Lung microvascular endothelial cell (primary cell): ENCODE data around the gene PRKAR1B. TPM values are rescaled to one million over a fixed set of nuclear protein-coding genes. Genes with fewer than 3 reads are reported as not detected.

Experiments
- DNase-seq, 2 donors: peaks; one replicate each; pipeline versions ENCODE4 v3.0.0 to v3.0.0-alpha.2; 2010; ENCODE audit warnings: low read depth in 2 of 2
- total RNA-seq: library from RNA; depleted of rRNA; stranded (reverse); fragments of >200 nt; gene quantifications from 2 replicates; pipeline ENCODE4 v1.2.1, GENCODE V29; 2014

The PRKAR1B gene
- total RNA-seq, 1 donor from 2014 or later: 71.8 TPM

DNA sequence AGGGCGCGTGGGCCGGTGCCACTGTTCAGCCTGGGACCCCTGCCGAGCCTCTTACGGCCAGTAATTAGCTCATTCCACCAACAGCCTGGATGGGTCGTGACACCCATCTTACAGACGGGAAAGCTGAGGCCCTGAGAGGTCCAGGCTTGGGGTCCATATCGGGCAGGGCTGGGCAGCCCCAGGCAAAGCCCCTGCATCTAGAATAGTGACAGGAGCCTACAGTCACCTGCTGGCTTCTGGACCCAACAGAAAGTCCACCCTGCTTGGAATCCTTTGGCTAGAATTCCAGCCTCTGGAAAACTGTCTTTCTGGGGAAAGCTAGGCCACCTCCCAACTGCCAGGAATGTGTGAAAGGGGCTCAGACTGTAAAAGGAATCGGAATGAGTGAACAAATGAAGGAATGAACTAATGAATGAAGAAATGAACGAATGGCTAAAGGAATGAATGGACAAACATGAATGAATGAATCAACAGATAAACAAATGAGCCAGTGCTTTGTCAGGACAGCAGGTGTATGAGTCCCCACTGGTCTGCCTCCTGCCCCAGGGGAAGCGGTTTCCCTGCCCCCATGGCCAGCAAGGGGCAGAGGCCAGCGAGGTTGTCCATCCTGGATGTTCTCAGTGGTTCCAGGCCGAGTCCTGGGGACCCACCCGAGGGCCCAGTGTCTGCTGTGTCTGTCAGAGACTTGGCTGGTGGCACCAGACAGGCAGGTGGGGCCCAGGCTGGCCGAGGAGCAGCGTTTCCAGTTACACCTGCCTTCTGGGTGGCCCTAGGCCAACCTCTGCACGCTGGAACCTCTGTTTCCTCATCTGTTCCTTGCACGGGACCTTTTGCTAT is 183.4 kb downstream of the PRKAR1B start:
- no peak for DNase-seq

DNA sequence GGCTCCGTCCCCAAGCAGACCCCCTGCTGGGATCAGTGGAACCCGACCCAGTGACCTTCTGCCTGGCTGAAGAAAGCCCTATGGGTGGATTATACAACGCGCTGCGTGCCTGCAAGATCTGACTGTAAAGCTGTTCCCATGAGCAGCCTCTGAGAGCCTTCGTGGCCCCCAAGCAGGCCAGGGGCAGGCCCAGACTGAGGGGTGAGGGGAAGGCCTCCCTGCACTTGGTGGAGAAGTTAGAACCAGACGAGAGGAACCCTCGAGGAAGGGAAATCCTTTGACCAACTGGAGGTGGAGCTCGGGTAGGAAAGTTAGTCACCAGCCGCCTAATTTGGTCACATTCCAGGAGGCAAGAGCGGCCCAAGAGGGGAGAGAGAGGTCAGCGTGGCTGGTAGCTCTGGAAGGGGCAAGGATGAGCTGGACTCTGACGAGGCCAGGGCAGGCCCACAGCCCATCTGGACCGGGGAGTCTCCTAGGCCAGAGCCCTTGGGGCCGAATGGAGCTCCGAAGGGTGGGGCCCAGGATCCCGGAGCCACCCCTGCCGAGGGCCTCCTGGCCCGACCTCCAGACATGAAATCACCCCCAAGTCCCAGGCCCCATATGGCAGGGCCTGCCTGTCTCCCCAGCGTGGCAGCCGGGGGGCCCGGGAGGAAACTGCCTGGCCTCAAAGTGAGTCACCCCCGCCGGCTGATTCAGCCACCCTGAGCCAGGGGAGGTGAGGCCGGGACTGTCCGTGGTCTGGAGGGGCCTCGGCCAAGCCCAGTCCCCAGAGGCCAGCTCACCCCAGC is 184.2 kb downstream of the PRKAR1B start:
- DNase-seq: peak; percentile 43 to 85

DNA sequence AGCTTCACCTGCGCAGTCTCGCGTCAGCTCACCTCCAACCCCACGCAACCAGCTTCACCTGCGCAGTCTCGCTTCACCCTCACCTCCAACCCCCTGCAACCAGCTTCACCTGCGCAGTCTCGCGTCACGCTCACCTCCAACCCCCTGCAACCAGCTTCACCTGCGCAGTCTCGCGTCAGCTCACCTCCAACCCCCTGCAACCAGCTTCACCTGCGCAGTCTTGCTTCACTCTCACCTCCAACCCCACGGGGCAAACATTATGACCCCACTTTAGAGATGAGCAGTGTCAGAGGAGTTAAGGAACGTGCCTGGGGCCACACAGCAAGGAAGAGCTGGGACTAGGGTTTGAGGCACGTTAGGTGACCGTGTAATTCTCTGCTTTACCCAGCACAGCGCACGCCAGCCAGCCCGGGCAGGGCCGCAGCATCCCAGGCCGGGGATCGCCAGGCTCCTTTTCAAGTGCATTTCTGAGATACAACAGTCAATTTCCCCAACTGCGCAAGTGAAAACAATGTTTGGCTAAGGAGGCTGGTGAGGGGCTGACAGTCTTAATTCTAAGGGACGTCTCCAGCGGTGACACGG is 184.9 kb downstream of the PRKAR1B start:
- no peak for DNase-seq

DNA sequence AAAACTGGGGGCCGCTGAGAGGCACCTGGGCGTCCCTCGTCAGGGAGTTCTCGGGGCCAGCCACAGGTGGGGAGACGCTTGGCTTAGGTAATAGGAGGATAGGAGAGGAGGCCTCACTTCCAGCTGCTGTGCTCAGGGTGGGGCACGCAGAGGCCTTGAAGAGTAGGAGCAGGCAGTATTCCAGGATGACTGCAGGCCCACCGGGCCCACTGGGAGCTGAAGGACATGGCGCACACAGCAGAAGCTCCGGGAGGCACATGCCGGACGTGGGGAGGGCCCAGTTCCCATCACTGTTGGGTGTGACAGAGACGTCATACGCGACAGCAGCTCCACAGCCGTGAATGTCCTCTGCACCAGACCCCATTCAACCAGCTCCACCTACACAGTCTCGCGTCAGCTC is 185.4 kb downstream of the PRKAR1B start:
- DNase-seq: no peak

DNA sequence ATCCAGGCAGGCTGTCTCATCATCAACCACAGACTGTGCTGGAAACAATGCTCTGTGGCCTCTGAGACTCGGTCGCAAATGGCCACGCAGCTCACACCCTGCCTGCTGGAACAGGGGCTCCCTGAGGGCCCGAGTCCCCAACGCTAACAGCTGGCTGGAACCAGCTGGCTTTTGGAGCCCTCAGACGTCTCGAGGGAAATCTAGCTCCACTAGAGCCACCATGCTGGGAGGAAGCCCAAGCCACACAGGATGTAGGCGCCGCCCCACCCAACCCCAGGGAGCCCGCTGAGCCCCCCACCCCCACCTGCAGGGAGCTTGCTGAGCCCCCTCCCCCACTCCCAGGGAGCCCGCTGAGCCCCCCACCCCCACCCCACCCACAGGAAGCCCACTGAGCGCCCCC is 186.1 kb downstream of the PRKAR1B start:
- DNase-seq: no peak

DNA sequence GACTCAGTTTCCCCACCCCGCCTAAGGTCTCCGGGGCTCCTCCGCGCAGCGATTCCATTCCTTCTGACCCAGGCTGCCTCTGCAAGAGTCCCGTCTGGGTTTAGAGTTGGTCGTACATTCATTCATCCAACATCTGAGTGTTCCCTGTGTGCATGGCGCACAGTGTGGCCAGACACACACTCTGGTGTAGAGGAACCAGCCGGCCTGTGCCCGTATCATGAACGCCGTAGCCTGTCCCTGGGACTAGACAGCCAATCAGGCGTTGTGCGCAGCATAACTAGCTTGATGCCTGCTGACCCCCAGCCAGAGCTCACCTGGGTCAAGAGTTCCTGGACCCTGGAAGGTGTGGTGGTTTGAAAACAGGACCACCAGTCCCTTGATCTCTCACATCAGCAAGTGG is 186.5 kb downstream of the PRKAR1B start:
- no peak for DNase-seq

DNA sequence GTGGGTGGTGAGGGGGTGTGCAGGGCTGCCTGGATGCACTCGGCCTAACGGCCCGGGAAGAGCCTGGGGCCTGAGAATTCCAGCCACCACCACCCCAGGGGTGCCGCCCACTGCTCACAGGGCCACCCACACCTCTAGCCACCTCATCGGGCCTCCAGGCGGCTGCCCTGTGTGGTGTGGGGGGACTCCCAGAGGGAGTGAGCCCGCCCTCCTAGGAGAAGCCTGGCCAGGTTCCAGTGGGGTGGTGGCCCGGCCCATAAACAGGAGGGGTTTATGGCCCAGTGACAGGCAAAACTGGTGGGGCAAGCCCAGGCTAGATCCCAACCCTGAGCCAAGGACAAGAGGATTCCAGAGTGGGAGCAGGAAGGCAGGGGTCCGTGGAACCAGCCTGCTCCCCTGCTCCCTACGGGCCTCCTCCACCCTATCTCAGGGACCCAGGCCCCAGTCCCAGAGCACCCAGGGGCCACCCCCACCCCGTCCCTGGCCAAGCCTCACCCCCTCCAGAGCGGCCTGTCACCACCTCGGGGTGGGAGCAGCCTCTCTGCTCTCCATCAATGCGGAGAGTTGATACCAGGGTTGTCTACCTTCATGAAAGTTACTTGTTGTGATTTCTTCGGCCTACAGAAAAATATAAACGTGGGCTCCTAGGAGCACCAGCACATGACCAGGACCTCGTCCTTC is 187.2 kb downstream of the PRKAR1B start:
- DNase-seq: no peak

DNA sequence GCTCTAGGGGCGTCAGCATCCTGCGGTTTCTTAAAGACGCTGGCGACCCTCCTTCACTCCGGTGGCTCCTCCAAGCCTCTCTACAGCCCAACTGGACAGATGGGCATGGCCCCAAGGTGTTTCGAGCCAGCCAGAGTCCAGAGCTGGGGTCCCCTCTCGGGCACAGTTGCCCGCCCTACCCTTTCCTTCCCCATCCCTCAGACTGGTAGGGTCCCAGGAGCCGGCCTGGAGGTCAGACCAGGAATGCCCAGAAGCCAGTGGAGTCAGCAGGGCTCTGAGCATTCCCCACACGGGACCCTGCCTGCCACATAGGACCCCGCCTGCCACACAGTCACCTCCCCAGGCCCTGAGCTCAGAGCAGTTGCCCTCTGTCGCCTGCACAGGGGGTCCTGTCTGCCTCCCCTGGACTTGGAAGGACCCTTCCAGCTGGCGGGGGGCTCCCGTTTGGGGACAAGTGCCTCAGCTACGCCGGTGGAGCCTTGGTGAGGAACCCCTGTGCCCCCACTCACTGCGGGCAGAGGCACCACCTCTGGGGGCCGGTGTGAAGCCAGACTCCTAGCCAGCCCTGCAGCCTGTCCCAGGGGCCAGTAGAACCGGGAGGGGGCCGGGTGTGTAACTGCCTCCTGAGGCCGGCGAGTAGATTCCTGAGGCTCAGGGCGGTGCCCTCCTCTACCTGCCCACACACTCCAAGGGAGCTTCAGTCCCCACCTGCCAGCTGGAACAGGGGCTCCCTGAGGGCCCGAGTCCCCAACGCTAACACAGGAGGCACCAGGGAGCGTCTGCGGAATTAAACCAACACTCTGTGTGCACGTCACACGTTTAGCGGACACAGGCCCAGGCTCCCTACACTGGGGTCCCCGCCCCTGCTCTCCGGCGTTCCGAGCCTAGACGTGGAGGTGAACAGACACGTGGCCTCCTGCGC is 188.1 kb downstream of the PRKAR1B start:
- DNase-seq: no peak

DNA sequence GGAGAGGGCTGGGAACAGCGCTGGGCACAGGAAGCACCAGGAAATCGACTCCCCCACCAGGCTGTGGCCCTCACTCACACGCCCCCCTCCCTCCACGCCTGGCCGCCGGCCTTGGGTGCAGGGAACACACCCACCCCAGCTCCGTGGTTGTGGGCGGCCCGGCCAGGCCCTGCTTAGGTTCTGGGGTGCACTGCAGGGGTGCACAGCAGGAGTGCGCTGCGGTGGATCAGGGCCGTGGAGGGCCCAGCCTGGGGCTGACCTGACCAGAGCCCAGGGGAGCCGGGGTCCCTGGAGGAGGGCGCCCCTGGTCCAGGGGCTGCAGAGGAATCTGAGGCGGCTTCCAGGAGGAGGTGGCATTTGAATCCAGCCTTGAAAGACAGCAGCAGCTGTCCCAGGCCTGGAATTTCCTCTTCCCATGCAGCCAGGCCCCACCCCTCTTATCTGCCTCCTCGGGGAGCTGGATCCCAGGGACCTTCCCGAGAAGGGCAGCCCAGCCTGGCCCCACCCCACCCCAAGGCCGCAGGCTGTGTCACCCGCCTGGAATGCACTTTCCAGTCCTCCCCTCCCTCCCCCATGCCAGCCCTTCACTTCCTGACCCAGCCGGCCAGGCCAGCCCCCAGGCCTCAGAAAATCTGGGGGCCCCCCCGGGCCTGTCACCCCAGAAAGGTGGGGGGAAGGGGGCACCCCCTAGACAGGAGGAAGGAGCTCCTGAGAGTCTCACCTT is 189.0 kb downstream of the PRKAR1B start:
- DNase-seq: peak; percentile 30 to 68

DNA sequence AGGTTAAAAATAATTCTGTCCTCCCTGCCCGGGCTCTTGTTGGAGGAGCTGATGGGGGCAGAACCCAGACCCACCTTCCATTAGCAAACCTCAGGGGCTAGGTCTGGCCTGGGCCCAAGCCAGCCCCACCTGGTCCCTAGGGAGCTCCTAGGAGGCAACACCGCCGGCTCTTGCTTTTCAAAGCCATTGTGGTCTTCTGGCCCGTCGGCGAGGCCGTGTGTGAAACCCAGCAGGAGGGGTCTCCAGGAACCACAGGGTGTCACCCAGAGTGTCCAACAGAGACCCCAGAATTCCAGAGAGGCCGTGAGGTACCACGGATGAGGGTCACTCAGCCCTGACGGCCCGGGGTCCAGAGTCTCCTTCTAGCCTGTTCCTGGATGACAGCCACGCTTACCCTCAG is 190.8 kb downstream of the PRKAR1B start:
- DNase-seq: no peak

DNA sequence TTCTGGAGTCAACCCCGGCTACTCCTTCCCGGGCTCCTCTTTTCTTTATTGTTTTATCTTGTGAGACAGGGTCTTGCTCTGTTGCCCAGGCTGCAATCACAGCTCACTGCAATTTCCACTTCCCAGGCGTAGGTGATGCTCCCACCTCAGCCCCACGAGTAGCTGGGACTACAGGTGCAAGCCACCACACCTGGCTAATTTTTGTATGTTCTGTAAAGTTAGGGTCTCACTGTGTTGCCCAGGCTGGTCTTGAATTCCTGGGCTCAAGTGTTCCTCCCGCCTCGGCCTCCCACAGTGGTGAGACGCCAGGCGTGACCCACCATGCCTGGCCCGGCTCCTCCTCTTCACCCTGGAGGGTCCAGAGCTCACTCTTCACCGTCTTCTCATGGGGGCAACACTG is 192.1 kb downstream of the PRKAR1B start:
- no peak for DNase-seq

DNA sequence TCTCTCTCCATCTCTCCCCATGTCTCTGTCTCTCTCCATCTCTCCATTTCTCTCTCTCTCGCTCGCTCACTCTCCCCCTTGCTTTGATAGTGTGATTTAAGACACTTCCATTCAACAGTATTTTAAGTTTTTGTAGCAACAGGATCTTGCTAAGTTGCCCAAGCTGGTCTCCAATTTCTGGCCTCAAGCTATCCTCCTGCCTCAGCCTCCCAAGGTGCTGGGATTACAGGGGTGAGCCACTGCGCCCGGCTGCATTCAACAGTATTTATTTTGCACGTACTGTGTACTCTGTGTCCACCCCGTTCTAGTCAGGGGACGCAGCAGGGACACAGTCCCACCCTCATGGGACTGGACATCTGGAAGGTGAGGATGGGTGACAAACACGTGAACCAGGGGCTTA is 193.0 kb downstream of the PRKAR1B start:
- DNase-seq: no peak

DNA sequence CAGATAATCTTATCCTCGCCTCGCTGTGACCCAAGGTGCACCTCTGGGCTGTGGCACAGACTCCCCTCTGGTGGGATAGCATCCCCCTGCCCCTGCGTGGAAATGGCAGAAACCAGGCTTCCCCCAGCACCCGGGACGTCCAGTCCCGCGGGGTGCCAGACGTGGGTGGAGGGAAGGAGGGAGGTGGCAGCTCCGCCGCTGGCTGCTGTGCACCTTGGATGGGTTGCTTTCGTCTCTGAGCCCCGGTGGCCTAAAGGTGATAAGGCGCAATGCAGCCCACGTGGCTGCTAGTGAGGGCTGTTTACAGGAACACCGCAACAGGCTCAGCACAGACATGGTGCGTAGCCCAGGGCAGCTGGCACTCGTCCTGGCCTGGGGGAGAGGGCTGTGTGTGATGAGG is 193.8 kb downstream of the PRKAR1B start:
- DNase-seq: no peak

DNA sequence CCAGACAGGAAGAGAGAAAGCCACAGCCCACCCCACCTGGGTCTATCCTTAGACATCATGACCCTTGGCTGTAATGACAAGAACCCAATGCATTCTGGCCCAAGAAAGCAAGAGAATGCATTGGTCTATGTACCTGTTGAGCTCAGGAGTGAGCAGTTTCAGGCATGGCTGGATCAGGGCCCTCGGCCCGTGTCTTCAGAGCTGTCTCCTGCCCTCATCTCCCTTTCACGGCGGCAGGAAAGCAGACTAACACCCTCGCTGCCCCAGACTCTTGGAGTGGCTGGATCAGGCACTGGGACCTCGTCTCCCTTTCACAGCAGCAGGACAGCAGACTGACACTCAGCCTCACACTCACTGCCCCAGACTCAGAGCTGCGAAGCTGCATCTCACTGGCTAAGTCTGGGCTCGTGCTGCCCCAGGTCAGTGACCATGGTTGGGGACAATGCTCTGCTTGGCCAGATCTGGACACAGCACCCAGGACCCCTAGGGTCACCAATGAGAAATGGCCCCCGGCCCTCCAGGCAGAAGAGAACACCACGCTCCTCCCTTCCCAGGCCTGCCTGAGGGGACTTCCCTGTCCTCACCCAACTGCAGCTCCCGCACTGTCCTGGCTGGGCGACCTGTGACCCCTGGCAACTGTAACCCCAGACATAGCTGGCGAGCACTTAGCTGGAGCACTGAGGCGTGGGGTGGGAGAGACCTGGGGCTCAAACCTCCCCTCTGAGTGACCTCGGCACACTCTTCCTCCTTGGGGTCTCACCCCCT is 194.5 kb downstream of the PRKAR1B start:
- DNase-seq: no peak

DNA sequence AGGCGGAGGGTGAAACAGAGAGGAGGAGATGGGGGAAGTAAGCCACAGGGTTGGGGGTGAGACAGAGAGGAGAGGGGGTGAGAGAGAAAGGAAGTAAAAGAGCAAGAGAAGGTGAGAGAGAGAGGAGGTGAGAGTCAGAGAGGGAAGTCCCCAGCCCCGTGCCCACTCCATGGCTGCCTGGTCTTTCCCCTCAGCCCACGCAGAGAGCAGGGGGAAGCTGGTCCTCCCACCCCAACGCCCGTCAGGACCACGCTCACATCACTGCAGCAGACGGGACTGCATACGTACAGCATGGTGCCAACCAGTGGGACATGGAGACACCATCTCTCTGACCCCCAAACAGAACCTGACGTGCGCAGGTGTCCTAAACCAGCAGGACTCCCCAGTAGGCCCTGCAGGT is 195.3 kb downstream of the PRKAR1B start:
- no peak for DNase-seq

DNA sequence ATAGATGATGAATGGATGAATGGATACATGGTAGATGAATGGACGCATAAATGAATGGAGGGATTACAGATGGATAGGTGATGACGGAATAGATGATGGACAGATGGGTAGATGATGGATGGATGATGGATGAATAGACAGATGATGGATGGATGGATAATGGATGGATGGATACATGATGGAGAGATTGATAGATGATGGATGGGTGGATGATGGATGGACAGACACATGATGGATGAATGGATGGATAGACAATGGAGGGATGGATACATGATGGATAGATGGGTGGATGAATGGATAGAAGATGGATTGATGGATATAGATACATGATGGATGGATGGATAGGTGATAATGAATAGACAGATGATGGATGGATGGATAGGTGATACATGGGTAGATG is 198.6 kb downstream of the PRKAR1B start:
- no peak for DNase-seq

DNA sequence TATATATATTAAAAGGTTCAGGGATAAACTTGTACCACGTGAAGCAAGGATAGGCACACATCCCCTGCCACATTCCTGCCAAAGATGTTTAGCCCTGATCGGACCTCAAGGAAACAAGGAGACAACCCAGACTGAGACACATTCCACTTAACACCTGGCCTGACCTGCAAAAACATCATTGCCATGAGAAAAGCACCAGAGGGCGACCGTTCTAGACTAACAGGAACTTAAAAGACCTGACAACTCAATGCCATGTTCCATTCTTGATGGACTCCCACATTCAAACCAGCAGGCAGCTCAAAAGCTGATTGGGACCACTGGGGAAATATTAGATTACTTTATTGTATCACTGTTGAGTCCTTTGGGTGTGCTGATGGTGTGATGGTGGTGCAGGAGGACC is 199.4 kb downstream of the PRKAR1B start:
- DNase-seq: no peak

DNA sequence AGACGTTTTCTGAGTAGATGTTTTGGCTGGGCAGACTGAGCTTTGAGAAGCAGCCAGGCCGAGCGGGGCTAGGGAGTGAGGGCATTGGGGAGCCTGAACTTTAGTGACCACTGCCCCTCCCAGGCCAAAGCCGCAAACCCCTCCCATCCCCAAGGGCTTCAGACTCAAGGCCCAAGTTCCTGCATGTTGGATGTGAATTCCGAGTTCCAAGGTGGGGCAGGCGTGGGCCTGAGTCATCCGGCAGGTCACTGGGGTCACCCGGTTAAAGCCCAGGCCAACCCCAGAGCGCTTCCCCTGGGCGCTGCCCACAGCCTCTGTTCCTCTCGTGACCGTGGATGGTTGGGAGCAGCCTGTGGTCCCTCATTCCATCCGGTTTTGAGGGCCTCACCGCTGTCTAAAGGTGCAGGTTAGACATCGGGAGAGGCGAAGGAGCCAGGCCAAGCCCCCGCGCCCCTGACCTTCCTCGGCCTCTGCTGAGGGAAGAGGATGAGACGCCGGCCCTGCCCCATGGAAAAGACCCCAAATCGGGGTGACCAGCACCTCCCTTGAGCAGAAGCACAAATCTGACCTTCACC is 200.5 kb downstream of the PRKAR1B start:
- DNase-seq: no peak

DNA sequence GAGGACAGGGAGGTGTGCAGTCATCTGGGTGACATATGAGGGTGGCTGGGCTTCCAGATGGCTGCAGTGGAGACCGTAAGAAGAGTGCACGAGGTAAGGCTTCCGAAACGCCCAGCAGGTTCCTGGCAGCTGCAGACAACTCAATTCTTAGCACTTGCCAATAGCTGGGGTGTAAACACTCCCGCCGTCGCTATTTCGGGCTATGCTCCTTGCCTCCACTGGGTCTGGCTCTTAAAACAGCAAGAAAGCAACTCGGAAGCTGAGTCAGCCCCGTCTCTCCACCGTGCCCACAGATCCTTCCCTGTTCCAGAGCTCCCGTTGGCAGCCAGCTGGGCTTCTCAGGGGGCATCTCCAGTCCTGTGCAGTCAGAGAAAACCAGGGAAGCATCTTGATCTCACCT is 201.3 kb downstream of the PRKAR1B start:
- DNase-seq: no peak
